NB4 (cell line): Measurements from ENCODE around the gene CDK11A.

ENCODE experiments used
- DNase-seq: peaks from one replicate; pipeline ENCODE4 v3.0.0; 2010; ENCODE audit warnings: low read depth
- H3K4me3 ChIP-seq: one replicate; pipeline ENCODE4 v1.5.1; 2011; ENCODE audit warnings: mild to moderate bottlenecking, low read depth, low read length, moderate library complexity
- MYC ChIP-seq: IDR thresholded peaks from 2 replicates; pipeline ENCODE4 v1.6.1; 2011; ENCODE audit warnings: low read depth, low read length
- POLR2A ChIP-seq: IDR thresholded peaks from 2 replicates; pipeline ENCODE4 v1.6.1; 2011; ENCODE audit warnings: mild to moderate bottlenecking; ENCODE audit not compliant: insufficient read length; ENCODE audit errors: extremely low read depth
- TF ChIP-seq, protein P1 (sequence below): IDR thresholded peaks from 2 replicates; pipeline ENCODE4 v1.6.1; 2011; ENCODE audit warnings: low read depth, low read length
- TF ChIP-seq, protein P2 (sequence below): IDR thresholded peaks from one replicate; pipeline ENCODE4 v1.5.1; 2012; ENCODE audit warnings: low read depth, low read length

Gene CDK11A

DNA sequence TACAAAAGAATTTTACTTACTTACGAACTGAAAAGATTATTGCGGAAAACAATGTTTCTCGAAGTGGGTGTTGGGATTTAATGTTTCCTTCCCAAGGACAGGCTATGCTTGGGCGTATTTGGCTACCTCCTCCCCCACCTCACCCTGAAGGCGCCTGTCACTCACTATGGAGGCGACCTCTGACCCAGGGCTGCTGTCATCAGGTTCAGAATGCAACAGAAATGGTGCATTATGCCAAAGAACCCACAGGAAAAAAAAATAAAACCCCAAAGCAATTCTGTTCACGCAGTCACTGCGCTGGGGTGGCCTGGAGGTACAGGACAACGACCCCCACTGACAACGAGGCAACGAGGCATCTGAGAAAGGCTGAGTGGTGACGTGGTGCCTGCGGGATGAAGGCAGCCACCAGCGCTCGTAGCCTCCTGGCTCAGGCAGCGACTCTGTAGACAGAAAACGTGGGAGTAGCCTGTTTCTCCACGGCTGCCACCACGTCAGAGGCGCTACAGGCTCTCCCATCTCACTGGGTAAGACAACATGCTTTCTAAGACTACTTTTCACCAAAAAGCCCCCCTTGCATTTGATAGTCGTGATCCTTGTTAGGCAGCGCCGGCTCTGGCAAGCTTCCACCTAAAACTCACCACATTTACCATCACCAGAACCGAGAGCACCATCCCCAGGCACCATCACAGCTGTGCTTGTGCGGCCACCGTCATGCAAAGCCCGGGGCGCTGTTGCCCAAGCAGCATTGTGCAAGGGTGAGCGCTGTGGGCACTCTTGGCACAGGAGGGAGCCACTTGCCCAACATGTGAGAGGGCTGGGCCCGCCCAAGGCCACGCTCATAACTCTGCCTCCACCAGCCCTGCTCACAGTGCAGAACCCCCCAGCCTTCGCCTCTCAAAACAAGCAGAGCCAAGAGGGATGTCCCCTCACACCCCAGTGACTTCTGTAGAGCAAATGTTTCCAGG lies 39.8 kb upstream of the CDK11A start:
- H3K4me3 ChIP-seq = peak overlapping the region; percentile 17
- peak; percentile 98 for DNase-seq

DNA sequence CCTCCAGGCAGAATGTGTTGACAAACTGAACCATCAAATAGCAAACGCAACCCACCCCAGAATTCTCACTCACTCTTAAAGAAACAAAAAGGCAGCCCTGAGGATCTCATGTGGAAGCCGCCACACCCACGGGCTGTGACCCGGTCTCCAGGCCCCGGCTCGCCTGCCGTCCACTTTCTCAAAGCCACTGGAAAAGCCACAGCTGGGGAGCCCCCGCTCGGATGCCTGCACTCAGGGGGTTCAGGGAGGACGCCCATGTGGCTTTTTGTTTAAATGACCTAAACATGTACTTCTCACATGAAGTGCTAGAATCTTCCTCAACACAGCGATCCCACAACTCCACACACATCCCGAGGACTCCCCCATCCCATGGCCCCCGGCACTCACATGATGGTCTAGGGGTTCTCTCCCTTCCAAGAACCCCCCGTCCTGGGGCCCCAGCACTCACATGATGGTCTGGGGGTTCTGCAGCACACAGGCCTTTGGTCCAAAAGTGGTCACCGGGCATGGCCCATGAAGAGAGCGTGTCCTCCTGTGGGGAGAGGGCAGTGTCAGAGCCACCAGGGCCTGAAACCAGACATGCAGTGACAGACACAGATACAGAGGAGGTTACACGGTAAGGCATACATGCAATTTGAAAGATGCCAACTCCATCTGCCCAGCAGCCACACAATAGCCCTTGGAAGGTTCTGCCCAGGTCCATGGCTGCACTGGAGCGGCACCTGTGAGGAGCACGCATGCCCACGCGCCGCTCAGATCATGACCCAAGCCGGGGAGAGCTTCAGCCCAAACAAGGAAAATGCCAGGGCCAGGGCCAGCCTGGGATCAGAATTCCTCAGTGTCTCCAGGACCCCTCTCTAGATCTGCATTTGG lies 37.6 kb upstream of the CDK11A start:
- H3K4me3 ChIP-seq = no peak overlapping the region
- TF ChIP-seq MYC (no peak), POLR2A (no peak)
- TF ChIP-seq, protein P1, sequence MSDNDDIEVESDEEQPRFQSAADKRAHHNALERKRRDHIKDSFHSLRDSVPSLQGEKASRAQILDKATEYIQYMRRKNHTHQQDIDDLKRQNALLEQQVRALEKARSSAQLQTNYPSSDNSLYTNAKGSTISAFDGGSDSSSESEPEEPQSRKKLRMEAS = no peak
- TF ChIP-seq, protein P2, sequence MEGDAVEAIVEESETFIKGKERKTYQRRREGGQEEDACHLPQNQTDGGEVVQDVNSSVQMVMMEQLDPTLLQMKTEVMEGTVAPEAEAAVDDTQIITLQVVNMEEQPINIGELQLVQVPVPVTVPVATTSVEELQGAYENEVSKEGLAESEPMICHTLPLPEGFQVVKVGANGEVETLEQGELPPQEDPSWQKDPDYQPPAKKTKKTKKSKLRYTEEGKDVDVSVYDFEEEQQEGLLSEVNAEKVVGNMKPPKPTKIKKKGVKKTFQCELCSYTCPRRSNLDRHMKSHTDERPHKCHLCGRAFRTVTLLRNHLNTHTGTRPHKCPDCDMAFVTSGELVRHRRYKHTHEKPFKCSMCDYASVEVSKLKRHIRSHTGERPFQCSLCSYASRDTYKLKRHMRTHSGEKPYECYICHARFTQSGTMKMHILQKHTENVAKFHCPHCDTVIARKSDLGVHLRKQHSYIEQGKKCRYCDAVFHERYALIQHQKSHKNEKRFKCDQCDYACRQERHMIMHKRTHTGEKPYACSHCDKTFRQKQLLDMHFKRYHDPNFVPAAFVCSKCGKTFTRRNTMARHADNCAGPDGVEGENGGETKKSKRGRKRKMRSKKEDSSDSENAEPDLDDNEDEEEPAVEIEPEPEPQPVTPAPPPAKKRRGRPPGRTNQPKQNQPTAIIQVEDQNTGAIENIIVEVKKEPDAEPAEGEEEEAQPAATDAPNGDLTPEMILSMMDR = no peak
- no peak for DNase-seq

More for the DNA sequence above, 39.8 kb upstream of the CDK11A start:
- TF ChIP-seq, protein P2 = peak; percentile 37
- peak; percentile 89 for TF ChIP-seq MYC
- TF ChIP-seq, protein P1 = peak; percentile 86
- TF ChIP-seq POLR2A = no peak

DNA sequence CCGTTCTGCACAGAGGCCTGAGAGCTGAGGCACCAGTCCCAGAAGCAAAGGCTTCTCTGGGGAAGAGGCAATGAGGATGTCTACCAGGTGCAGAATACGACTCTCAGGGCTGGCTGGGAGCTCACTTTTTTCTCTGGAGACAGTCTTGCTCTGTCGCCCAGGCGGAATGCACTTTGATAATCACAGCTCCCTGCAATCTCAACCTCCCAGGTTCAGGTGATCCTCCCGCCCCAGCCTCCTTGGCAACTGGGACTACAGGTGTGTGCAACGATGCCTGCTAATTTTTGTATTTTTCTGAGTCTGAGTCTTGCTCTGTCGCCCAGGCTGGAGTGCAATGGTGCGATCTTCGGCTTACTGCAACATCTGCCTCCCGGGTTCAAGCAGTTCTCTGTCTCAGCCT lies 36.6 kb upstream of the CDK11A start:
- no peak for DNase-seq
- TF ChIP-seq POLR2A (no peak), MYC (no peak)
- TF ChIP-seq, protein P2 = no peak
- TF ChIP-seq, protein P1 = no peak
- H3K4me3 ChIP-seq = no peak overlapping the region

DNA sequence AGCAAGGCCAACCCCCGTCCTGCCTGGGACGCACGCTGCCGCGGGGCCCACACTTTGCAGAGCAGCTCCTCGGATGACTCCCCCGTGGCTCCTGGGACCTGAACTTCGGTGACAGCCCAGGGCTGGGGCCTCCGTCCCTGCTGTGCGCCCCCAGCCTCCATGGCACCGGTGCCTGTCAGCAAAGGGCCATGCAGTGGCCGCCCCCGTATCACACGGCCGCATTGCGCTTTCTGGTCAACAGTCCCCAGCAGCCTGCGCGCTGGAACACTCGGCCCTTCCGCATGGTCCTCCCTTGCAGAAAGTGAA lies 36.1 kb upstream of the CDK11A start:
- DNase-seq = no peak
- TF ChIP-seq, protein P1 = no peak
- no peak for TF ChIP-seq MYC
- TF ChIP-seq POLR2A = no peak
- TF ChIP-seq, protein P2 = no peak
- no peak overlapping the region for H3K4me3 ChIP-seq

DNA sequence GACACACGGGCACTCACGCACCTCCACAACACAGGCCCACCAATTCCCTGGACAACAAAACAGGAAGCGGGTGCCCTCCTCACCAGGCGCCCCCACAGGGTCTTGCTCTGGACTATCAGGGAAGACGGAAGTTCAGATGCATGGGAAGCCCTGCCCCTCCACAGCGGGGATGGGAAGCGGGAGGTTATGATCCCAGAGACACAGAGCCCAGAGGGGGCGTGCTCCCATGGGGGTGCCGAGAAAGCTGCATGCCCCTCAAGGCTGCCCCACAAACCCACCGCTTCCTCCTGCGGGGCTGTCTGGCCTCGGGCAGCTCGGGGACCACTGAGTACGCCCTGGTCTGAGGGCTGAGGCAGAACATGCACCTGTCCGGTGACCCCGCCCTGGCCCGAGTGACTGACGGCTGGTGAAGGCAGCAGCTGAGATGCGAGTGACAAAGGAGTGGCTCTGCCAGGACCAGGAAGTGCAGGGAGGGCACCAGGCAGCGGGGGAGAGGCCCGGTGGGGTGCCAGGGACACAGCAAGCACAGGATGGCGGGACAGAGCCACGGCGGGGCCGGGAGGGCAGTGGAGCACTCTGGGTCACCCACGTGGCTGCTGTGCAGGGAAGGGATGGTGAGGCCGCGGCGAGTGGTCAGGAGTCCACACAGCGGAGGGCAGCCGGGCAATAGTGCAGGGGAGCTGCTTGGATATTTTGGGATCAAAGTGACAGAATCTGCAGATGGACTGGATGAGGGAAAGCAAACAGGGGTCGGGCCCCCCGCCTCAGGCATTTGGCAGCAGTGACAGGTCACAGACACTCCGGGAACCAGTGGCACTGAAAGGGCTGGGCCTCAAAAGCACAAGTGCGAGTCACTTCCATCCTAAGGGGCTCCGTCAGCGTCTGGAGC lies 35.5 kb upstream of the CDK11A start:
- TF ChIP-seq MYC = no peak
- TF ChIP-seq, protein P2 = no peak
- TF ChIP-seq, protein P1 = no peak
- no peak for DNase-seq

More for the DNA sequence above, 35.5 kb upstream of the CDK11A start:
- no peak overlapping the region for H3K4me3 ChIP-seq
